Measurements from ENCODE around the gene RNF31.

DNA sequence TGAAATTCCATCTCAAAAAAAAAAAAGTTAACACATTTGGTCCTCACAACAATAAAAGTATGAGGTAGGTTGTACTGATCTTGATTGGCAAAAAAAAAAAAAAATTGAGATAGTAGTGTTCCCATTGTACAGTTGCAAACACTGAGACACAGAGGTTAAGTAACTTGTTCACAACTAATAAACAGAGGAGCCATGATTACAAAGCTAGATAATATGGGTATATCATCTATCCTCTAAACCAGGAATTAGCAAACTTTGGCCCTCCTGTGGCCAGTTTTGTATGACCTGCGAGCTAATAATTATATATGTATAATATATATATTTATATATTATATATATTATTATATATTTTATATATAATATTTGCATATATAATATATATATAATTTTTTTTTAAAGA lies 13.6 kb upstream of the RNF31 start:
- TF ChIP-seq EZH2 (IDR thresholded peaks at IDR 0.05; ENCODE audit: borderline replicate concordance, low read length), result no peak
- TF ChIP-seq, protein P1, sequence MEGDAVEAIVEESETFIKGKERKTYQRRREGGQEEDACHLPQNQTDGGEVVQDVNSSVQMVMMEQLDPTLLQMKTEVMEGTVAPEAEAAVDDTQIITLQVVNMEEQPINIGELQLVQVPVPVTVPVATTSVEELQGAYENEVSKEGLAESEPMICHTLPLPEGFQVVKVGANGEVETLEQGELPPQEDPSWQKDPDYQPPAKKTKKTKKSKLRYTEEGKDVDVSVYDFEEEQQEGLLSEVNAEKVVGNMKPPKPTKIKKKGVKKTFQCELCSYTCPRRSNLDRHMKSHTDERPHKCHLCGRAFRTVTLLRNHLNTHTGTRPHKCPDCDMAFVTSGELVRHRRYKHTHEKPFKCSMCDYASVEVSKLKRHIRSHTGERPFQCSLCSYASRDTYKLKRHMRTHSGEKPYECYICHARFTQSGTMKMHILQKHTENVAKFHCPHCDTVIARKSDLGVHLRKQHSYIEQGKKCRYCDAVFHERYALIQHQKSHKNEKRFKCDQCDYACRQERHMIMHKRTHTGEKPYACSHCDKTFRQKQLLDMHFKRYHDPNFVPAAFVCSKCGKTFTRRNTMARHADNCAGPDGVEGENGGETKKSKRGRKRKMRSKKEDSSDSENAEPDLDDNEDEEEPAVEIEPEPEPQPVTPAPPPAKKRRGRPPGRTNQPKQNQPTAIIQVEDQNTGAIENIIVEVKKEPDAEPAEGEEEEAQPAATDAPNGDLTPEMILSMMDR (conservative IDR thresholded peaks at IDR 0.05 in 1 of 2, IDR thresholded peaks at IDR 0.05 in 1 of 2; ENCODE audit: extremely low read depth in 1 of 2, insufficient read depth in 1 of 2, low read depth in 1 of 2, low read length in 2 of 2), result no peak
